ENCODE results near the gene TMEM80.

The TMEM80 gene

DNA sequence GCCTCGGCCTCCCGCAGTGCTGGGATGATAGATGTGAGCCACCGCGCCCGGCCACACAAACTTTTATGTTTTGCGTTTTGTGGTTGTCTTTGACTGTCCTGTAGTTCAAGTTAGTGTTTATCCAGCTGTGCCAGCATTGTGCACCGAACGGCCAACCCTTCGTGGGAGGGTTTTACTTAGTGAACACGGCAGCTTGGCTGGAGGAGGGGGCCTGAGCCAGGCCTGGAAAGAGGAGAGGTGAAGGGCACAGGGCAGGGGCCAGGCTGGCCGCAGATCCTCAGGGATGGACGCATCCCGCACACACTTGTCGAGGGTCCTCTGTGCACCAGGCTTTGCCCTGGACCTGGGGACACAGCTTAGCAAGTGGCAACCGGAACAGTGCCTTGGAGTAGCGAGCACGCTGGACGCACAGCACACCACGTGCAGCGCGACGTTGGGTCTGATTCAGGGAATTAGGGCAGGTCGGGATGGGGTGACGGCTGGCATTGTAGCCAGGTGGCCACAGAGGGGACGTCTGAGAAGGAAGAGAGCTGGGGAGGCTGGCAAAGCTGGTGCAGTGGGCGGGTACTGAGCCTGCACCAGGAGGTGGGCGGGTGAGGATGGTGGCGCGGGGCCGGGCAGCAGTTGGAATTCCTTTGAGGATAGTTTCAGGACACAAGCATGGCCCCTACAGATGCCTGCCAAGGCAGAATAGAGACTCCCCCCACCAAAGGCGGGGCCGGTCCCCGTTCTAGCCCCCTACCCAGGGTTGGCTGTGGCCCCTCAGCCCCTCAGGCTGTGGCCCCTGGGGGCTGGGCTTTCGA lies 23.8 kb downstream of the TMEM80 start:
- DNase-seq (ENCODE audit: low read depth) = no peak
- H3K4me3 ChIP-seq (ENCODE audit: low read length) = no peak overlapping the region
- TF ChIP-seq, protein P1, sequence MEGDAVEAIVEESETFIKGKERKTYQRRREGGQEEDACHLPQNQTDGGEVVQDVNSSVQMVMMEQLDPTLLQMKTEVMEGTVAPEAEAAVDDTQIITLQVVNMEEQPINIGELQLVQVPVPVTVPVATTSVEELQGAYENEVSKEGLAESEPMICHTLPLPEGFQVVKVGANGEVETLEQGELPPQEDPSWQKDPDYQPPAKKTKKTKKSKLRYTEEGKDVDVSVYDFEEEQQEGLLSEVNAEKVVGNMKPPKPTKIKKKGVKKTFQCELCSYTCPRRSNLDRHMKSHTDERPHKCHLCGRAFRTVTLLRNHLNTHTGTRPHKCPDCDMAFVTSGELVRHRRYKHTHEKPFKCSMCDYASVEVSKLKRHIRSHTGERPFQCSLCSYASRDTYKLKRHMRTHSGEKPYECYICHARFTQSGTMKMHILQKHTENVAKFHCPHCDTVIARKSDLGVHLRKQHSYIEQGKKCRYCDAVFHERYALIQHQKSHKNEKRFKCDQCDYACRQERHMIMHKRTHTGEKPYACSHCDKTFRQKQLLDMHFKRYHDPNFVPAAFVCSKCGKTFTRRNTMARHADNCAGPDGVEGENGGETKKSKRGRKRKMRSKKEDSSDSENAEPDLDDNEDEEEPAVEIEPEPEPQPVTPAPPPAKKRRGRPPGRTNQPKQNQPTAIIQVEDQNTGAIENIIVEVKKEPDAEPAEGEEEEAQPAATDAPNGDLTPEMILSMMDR (conservative IDR thresholded peaks at IDR 0.05; ENCODE audit: low read depth, low read length) = no peak

DNA sequence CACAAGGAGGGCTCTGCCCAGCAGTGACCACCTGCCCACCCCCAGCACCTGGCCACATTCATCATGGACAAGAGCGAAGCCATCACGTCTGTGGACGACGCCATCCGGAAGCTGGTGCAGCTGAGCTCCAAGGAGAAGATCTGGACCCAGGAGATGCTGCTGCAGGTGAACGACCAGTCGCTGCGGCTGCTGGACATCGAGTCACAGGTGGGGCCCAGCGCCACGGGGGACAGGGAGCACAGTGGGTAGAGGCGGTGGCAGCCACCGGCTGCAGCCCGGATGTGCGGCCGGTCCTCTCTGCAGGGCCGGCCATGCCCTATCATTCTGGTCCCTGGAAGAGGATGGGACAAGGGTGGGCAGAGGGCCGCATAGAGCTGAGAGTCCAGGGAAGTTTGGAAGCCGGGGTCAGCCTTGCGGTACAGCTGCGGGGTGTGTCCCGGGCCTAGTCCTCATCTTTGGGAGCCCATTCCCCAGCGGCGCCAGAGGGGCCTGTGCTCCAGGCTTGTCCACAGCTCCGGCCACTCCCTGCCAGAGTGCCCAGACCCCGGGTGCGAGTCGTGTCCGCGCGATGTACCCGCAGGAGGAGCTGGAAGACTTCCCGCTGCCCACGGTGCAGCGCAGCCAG lies 24.5 kb downstream of the TMEM80 start:
- TF ChIP-seq, protein P1 (conservative IDR thresholded peaks at IDR 0.05; ENCODE audit: low read depth, low read length) = no peak
- DNase-seq (ENCODE audit: low read depth) = no peak
- no peak overlapping the region for H3K4me3 ChIP-seq (ENCODE audit: low read length)

DNA sequence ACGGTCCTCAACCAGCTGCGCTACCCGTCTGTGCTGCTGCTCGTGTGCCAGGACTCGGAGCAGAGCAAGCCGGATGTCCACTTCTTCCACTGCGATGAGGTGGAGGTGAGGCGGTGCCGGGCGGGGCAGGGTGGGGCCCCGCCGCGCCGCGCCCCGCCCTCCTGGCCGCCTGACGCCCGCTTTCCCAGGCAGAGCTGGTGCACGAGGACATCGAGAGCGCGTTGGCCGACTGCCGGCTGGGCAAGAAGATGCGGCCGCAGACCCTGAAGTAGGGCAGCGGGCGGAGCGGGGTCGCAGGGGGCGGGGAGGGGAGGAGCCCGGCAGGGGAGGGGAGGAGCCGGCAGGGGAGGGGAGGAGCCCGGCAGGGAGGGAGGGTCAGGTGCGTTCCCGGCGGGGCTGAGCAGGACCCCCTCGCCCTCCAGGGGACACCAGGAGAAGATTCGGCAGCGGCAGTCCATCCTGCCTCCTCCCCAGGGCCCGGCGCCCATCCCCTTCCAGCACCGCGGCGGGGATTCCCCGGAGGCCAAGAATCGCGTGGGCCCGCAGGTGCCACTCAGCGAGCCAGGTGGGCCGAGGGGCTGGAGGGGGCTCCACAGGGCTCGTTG lies 25.1 kb downstream of the TMEM80 start:
- no peak for DNase-seq (ENCODE audit: low read depth)
- TF ChIP-seq, protein P1 (conservative IDR thresholded peaks at IDR 0.05; ENCODE audit: low read depth, low read length) = no peak
- no peak overlapping the region for H3K4me3 ChIP-seq (ENCODE audit: low read length)

DNA sequence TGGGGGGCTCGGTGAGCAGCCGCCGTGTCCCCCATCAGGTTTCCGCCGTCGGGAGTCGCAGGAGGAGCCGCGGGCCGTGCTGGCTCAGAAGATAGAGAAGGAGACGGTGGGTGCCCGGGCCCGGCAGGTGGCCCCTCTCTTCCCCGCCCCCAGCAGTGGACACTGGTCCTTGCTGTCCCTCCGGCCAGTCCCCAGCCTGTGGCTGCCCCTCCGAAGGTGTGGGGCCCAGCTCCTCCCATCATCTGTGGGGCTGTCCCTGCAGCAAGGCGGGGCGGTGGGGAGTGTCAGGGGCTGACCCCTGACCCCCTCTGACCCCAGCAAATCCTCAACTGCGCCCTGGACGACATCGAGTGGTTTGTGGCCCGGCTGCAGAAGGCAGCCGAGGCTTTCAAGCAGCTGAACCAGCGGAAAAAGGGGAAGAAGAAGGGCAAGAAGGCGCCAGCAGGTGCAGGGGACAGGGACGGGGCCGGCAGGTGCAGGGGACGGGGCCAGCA lies 25.7 kb downstream of the TMEM80 start:
- H3K4me3 ChIP-seq (ENCODE audit: low read length) = no peak overlapping the region
- no peak for DNase-seq (ENCODE audit: low read depth)
- TF ChIP-seq, protein P1 (conservative IDR thresholded peaks at IDR 0.05; ENCODE audit: low read depth, low read length) = no peak

DNA sequence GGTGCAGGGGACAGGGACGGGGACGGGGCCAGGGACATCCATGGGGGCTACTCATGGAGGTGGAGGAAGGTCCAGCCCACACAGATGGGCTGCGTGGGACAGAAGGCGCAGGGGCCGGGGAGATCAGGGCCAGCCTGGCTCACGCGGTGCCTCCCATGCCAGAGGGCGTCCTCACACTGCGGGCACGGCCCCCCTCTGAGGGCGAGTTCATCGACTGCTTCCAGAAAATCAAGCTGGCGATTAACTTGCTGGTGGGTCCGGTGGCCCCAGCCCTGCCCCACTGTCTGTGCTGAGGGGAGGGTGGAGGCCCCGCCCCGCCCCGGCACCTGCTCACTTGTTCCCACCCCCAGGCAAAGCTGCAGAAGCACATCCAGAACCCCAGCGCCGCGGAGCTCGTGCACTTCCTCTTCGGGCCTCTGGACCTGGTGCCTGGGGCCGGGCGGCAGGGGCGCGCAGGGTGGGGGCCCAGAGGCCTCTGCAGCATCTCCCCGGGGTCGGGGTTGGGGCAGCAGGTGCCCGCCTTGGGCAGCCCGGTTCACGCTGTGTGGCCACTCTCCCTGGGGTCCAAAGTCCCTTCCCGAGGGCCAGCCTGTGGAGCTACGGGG lies 26.2 kb downstream of the TMEM80 start:
- TF ChIP-seq, protein P1 (conservative IDR thresholded peaks at IDR 0.05; ENCODE audit: low read depth, low read length) = no peak
- no peak overlapping the region for H3K4me3 ChIP-seq (ENCODE audit: low read length)
- DNase-seq (ENCODE audit: low read depth) = no peak

DNA sequence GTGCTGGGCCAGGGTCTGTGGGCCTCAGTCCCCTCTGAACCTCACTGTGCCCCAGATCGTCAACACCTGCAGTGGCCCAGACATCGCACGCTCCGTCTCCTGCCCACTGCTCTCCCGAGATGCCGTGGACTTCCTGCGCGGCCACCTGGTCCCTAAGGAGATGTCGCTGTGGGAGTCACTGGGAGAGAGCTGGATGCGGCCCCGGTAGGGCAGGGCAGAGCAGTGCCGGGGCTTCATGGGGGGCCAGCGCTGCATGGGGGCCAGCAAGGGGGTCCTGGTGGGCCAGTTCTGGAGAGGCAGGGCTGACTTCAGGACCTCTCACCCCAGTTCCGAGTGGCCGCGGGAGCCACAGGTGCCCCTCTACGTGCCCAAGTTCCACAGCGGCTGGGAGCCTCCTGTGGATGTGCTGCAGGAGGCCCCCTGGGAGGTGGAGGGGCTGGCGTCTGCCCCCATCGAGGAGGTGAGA lies 26.8 kb downstream of the TMEM80 start:
- DNase-seq (ENCODE audit: low read depth) = no peak
- H3K4me3 ChIP-seq (ENCODE audit: low read length) = no peak overlapping the region
- TF ChIP-seq, protein P1 (conservative IDR thresholded peaks at IDR 0.05; ENCODE audit: low read depth, low read length) = no peak
